NCI-H1694 (cell line): ENCODE data around the gene TMEM171.

Experiments used
- DNase-seq: peaks from one replicate; lab custom pipeline; 2025; lab: John Stamatoyannopoulos, UW

TMEM171 gene

GRCh38 chr5:73120222-73121118, at the start of gene TMEM171:
TSS of gene TMEM171 (plus strand) at chr5:73120575. CDS start at chr5:73123374, 2,799 bp downstream.
- DNase-seq: no peak

- no peak for DNase-seq
Measured at GRCh38 chr5:73081093-73081492, 39.3 kb upstream of the TMEM171 start.

- no peak for DNase-seq
Measured at GRCh38 chr5:73088026-73088425, 32.3 kb upstream of the TMEM171 start.

GRCh38 chr5:73093943-73094342, 26.4 kb upstream of the TMEM171 start:
- no peak for DNase-seq

- DNase-seq: no peak
Measured at GRCh38 chr5:73094415-73094814, 26.0 kb upstream of the TMEM171 start.

- no peak for DNase-seq
Measured at GRCh38 chr5:73095564-73096238, 24.7 kb upstream of the TMEM171 start.

GRCh38 chr5:73096239-73096575, 24.2 kb upstream of the TMEM171 start:
- DNase-seq: no peak

GRCh38 chr5:73097740-73098139, 22.6 kb upstream of the TMEM171 start:
- DNase-seq: no peak

- no peak for DNase-seq
Measured at GRCh38 chr5:73100109-73100508, 20.3 kb upstream of the TMEM171 start.

GRCh38 chr5:73103870-73104299, 16.5 kb upstream of the TMEM171 start:
- DNase-seq: no peak

- no peak for DNase-seq
Measured at GRCh38 chr5:73104326-73104725, 16.0 kb upstream of the TMEM171 start.

GRCh38 chr5:73106335-73106734, 14.0 kb upstream of the TMEM171 start:
- DNase-seq: no peak

GRCh38 chr5:73110190-73110589, 10.2 kb upstream of the TMEM171 start:
- DNase-seq: no peak

- no peak for DNase-seq
Measured at GRCh38 chr5:73111536-73111935, 8.8 kb upstream of the TMEM171 start.

GRCh38 chr5:73112359-73112758, 8.0 kb upstream of the TMEM171 start:
- DNase-seq: no peak

GRCh38 chr5:73114044-73114688, 6.2 kb upstream of the TMEM171 start:
- no peak for DNase-seq

- DNase-seq: no peak
Measured at GRCh38 chr5:73115399-73116051, 4.8 kb upstream of the TMEM171 start.

GRCh38 chr5:73116506-73116905, 3.9 kb upstream of the TMEM171 start:
- no peak for DNase-seq

GRCh38 chr5:73117088-73117740, 3.2 kb upstream of the TMEM171 start:
- DNase-seq: no peak

GRCh38 chr5:73118391-73118973, 1.9 kb upstream of the TMEM171 start:
- no peak for DNase-seq

GRCh38 chr5:73119451-73120157, 771 bp upstream of the TMEM171 start:
- no peak for DNase-seq
